ENCODE results near the gene SLC6A1. TPM values are rescaled to one million over a fixed set of nuclear protein-coding genes. Genes with fewer than 3 reads are reported as not detected.
"Not testable (repeated sequence)": the region's sequence is repeated elsewhere in the genome, so short reads cannot be mapped to it uniquely, and the experiment has no call there.

SLC6A1 gene
- total RNA-seq, 1 donor from 2014 or later, result not detected

DNA sequence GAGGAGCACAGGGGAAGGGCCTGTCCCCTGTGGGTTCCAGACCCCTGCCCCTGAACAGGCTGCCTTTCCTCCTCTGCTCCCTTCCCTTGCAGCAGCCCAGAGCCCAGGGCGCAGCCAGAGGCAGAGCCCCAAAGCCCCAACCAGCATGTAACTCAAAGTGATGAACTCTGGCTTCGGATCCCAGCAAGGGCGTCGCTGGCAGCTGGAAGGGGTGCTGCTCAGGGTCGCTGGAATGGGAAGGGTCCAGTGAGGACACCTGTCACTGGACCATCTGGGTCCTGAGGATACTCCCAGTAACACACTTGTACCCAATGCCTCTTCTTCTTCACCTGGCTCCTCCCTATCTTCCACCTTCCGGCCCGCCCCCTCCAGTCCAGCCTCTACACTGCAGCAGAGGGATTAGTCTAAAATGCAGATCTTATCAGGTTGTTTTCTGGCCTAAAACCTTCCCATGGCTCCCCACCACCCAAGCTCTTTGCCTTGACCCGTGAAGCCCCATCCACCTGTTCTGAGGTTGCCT lies 64.0 kb downstream of the SLC6A1 start:
- DNase-seq (ENCODE audit: extremely low read depth, low read depth, low spot score), result no peak

DNA sequence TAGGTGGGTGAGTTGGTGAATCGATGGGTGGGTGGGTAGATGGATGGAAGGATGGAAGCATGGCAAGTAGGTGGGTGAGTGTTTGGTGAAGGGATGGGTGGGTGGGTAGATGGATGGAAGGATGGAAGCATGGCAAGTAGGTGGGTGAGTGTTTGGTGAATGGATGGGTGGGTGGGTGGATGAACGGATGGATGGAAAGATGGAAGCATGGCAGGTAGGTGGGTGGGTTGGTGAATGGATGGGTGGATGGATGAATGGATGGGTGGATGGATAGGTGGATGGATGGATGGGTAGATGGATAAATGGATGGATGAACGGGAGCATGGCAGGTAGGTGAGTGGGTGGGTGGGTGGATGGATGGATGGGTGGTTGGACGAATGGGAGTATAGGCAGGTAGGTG lies 65.1 kb downstream of the SLC6A1 start:
- no peak for DNase-seq (ENCODE audit: extremely low read depth, low read depth, low spot score)

DNA sequence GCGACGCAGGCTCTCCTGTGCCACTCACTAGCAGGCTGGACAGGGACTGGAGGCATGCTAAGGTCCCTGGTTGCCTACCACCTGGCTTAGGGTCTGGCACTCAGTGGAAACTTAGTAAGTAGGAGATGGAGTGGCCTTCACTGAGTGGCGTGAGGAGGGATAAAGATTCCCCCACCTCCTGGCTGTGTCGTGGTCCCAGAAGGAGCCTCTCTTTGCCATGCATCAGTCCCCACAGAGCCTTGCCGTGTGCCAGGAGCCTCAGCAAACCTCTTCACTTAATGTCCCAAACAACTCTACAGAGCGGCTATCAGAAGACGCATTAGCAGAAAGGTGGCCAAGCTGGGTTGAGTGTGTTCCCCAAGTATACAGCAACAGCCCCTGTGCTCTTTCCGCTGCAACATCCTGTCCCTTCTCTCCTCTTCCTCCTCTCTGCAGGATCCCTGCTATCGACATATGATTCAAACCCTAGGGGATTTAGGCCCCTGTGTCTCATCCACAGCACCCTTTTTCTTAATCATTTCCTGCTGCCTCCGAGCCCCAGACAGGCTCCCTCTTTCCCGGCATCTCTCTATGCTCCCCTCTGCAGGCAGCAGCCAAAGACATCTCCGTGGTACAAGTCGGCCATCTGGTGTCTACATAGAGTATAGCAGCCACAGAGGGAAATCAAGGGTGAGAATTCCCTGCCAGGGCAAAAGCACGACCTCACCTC lies 66.7 kb downstream of the SLC6A1 start:
- DNase-seq (ENCODE audit: extremely low read depth, low read depth, low spot score), result peak; percentile 22

DNA sequence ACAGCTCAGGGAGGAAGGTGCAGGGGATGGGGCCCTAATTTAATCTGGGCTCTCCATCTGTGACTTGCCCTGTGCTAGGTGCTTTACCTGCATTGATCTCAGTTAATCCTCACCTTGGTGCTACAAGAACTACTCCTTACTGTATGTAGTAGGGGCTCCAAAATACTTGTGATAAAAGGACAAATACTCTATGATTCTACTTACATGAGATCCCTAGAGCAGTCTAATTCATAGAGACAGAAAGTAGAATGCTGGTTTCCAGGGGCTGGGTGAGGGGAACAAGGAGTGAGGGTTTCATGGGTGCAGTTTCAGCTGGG lies 67.2 kb downstream of the SLC6A1 start:
- DNase-seq (ENCODE audit: extremely low read depth, low read depth, low spot score), result no peak

DNA sequence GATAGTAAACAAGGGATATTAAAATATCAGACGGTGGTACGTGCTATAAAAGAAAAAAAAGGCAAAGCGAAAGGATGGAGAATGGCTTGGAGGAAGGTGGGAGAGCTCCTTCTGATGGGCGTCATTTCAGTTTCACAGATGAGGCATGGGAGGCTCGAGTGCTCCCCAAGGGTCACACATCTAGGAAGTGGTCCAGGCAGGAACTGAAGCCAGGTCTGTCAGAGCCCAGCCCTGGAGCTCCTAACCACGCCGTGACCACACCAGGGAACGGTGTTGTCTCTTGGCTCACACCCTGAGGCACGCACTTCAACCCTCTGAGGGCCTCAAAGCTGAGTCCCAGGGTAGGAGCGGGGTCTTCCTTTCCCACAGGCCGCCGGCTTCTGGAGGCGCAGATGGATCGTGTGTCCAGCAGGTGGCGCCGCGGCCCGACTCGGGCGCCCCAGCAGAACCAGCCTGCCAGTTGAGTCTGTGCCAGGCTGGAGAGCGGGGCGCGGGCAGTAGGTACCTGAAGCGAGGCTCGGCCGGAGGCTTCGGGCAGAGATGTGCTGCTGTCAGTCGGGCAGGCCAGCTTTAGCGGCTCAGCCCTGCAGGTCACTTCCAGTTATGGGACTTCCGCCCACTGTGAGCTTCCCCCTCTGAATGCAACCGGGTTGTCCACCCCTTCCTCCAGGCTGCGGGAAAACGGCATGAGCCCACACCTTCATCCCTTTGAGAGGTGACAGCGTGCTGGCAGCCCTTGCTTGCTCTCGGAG lies 68.1 kb downstream of the SLC6A1 start:
- DNase-seq (ENCODE audit: extremely low read depth, low read depth, low spot score), result no peak

DNA sequence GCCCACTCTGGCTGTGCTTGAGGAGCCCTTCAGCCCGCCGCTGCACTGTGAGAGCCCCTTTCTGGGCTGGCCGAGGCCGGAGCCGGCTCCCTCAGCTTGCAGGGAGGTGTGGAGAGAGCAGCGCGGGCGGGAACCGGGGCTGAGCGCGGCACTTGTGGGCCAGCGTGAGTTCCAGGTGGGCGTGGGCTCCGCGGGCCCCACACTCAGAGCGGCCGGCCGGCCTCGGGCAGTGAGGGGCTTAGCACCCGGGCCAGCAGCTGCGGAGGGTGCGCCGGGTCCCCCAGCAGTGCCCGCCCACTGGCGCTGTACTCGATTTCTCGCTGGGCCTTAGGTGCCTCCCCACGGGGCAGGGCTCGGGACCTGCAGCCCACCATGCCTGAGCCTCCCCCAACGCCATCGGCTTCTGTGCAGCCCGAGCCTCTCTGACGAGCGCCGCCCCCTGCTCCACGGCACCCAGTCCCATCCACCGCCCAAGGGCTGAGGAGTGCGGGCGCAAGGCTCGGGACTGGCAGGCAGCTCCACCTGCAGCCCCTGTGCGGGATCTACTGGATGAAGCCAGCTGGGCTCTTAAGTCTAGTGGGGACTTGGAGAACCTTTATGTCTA lies 68.8 kb downstream of the SLC6A1 start:
- DNase-seq (ENCODE audit: extremely low read depth, low read depth, low spot score), result not testable (repeated sequence)

DNA sequence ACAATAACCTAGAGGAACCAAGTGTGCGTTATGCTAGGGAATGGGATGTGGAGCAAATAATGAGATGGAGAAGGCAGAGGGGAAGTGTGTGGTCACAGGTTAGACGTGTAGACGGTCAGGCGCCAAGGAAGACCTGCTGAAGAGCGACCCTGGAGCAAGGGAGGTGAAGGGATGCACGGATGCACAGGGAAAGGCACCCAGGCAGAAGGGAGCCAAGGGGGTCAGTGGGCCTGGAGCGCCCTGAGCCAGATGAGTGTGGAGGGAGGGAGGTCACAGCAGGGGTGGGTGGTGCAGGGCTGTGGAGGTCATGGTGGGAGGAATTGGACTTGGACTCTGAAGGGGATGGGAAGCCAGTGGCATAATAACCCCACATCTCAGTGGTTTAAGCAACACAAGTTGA lies 70.2 kb downstream of the SLC6A1 start:
- no peak for DNase-seq (ENCODE audit: extremely low read depth, low read depth, low spot score)

DNA sequence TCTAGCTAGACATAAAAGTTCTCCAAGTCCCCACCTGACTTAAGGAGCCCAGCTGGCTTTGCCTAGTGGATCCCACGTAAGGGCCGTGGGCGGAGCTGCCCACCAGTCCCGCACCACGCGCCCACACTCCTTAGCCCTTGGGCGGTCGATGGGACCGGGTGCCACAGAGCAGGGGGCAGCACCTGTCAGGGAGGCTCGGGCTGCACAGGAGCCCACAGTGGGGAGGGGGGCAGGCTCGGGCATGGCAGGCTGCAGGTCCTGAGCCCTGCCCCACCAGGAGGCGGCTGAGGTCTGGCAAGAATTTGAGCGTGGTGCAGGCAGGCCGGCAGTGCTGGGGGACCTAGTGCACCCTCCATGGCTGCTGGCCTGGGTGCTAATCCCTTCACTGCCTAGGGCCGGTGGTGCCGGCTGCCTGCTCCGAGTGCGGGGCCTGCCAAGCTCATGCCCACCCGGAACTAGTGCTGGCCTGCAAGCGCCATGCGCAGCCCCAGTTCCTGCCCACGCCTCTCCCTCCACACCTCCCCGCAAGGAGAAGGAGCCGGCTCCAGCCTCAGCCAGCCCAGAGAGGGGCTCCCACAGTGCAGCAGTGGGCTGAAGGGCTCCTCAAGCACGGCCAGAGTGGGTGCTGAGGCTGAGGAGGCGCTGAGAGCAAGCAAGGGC lies 78.7 kb downstream of the SLC6A1 start:
- DNase-seq (ENCODE audit: extremely low read depth, low read depth, low spot score), result no peak

DNA sequence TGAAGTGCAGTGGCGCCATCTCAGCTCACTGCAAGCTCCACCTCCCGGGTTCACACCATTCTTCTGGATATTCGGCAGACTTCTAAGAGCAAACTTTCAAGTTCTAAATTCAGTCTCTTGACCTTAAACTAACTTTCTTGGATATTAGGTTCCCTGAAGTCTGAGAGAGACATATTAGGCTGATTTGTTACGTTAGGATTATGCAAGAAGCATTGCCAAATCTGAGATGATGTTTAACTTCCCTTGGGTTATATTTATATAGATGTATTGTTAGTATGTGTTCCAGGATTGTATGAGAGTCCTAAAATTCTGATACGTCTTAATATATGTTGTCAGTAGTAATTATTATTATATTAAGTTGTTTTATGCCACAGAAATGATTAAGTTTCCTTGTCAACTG lies 80.1 kb downstream of the SLC6A1 start:
- no peak for DNase-seq (ENCODE audit: extremely low read depth, low read depth, low spot score)

DNA sequence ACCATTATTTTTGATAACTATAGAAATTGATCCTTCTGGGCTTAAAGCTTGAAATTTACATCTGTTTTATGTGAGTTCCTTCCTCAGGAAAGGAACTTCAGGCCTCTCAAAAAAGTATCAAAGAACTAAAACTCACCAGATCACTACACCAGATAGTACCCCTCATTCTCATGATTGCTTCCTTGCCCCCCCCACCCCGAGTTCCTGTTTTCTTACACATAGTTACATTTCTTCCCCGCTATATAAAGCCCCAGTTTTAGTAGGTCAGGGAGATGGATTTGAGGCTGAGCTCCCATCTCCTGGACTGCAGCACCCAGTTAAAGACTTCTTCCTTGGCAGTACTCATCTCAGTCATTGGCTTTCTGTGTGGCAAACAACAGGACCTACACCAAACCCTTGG lies 81.5 kb downstream of the SLC6A1 start:
- no peak for DNase-seq (ENCODE audit: extremely low read depth, low read depth, low spot score)

DNA sequence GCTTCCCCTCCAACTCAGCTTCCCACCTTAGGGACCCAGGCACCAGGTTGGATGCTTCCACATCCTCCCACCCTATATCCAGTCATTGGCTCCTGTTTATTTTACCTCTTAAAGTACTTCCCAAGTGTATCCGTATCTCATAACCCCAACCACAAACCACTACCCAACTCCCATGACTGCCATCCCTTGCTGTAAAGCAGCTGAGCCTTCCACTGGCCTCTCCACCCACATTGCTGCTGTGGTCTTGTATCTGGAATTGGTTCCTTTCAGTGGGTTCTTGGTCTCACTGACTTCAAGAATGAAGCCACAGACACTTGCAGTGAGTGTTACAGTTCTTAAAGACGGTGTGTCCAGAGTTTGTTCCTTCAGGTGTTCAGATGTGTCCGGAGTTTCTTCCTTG lies 81.9 kb downstream of the SLC6A1 start:
- no peak for DNase-seq (ENCODE audit: extremely low read depth, low read depth, low spot score)

DNA sequence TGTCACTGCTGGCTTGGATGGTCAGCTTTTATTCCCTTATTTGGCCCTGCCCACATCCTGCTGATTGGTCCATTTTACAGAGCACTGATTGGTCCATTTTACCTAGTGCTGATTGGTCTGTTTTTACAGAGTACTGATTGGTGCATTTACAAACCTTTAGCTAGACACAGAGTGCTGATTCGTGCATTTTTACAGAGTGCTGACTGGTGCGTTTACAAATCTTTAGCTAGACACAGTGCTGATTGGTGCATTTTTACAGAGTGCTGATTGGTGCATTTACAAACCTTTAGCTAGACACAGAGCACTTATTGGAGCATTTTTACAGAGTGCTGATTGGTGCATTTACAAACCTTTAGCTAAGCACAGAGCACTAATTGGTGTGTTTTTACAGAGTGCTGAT lies 82.6 kb downstream of the SLC6A1 start:
- DNase-seq (ENCODE audit: extremely low read depth, low read depth, low spot score), result not testable (repeated sequence)

DNA sequence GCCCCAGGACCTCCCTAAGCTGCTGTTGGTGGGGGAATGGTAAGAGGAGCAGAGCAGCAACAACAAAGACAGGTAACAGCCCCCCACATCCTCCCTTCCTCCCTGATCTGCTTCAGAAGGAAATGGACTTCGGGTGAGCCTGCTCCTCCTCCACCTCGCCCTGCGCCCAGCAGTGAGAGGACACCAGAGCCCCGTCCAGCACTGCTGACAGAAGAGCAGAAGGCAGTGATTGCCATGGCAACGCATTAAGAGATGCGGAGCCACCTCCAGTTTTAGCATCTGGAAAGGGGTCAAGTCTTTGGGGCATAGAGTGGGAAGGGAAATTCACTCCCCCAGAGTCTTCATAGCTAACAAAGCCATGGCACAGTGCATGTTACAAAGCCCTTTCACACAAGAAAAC lies 84.2 kb downstream of the SLC6A1 start:
- DNase-seq (ENCODE audit: extremely low read depth, low read depth, low spot score), result no peak

DNA sequence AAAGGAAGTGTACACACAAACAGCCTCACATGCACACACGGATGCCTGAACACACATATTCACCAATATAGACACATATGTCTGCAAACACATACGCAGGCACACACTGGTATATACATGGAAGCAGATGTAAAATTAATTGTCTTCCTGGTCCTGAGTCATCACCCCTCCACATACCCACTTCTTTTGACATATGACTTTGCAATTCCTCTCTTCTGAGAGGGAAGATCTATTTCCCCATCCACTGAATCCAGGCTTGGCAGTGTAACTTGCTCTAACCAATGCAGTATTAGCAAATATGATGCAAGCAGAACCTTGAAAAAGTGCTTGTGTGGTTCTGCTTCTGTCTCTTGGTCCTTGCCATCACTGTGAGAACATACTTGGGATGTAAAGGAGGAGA lies 84.9 kb downstream of the SLC6A1 start:
- DNase-seq (ENCODE audit: extremely low read depth, low read depth, low spot score), result no peak

DNA sequence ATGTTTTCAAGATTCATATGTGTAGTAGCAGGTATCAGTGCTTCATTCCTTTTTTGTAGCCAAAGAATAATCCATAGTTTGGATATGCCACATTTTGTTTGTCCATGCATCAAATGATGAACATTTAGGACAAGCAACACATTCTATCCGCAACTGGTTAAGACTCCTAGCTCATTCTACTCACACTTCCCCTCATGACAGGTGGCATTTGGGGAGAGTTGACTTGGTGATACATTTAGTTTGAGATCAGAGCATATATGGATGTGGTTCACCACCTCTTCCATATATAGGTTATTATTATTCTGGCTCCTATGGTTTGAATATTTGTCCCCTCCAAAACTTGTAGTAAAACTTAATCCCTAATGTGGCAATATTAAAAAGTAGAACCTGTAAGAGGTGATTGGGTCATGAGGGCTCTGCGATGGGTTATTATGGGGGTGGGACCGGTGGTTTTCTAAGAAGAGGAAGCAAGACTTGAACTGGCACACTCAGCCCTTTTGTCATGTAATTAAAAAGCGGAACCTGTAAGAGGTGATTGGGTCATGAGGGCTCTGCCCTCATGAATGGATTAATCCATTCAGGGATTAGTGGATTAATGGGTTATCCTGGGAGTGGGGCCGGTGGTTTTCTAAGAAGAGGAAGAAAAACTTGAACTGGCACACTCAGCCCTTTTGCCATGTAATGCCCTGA lies 86.4 kb downstream of the SLC6A1 start:
- DNase-seq (ENCODE audit: extremely low read depth, low read depth, low spot score), result no peak

DNA sequence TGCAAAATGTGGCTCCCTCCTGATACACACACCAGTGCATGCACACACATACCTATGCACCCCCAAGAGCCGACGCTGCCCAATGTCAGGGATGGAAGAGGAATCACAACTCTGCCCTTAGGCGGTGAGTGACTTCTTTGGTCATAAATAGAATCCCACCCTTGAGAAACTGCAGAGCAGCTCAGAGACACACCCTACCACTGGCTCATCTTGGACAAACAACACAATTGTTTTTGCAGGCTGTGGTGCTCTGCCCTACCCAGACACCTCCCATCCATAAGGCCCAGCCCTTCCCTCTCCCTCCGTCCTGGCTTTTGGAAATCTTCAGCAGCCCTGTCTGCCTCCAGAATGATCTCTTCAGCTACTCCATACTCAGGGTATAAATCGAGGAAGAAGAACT lies 87.9 kb downstream of the SLC6A1 start:
- no peak for DNase-seq (ENCODE audit: extremely low read depth, low read depth, low spot score)

DNA sequence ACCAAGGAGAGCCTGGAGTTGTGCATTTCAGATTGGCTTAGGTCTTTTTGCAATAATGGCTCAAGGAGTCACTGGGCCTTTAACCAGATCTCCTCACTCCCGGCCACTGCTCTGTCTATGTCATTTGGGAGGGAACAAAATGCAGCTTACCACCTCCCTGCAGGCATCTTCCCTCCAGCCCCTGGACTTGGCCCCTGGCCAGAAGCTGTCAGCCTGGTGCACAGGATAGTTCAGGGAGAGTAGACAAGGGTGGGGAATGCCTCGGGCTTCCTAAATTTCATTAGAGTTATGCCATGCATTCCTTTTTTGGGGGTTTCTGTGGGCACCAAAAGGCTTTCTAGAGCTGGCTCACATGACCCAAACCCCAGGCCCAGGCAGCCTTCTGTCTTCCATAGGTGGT lies 91.5 kb downstream of the SLC6A1 start:
- no peak for DNase-seq (ENCODE audit: extremely low read depth, low read depth, low spot score)

DNA sequence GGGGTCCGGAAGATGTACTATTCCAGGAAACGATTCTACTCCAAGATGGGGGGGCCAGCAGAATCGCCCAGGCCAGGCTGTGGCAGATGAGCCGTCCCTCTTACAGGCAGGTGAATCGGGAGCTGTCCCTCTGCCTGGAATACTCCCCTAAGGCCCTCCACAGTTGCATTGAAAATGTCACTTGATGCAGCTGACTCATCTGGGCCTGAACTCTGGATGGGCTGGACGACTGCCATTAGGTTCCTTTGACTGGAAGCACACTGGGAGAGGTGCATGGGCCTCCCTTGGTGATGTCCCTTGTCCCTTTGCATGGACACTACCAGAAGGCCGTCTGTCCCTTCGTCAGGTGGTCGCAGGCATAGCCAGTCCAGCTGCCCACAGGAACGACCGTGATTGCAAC lies 92.1 kb downstream of the SLC6A1 start:
- no peak for DNase-seq (ENCODE audit: extremely low read depth, low read depth, low spot score)

DNA sequence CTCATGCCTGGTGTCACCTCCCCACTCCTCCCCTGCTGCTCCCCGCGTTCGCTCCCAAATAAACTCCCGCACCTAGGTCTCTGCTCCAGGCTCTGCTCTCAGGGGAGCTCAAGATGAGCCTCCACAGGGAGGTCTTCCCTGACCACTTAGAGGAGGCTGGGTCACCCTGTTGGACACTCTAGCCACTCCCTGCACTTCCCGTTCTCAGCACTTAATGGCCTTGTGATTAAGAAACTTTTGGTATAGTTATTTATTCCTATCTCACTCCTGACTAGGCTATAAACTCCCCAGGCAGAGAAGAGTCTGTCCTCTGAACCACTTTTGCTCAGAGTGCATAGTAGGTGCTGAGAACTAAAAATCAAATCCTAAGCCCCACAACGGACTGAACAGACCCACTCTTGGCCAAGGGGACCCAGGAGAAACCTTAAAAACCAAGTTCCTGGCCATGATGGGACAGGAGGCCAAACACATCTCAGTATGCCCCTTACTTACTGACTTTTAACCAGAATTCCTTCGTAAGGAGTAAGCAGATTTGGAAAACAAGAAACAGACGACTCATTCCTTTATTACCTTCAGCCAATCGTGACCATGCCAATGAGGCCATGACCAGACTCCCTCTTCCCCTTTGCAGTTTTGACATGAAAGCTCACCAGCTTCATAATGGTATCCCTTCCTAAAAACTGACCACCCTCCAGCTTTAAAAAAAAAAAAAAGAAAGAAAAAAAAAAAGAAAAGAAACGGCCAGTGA lies 92.7 kb downstream of the SLC6A1 start:
- DNase-seq (ENCODE audit: extremely low read depth, low read depth, low spot score), result no peak

DNA sequence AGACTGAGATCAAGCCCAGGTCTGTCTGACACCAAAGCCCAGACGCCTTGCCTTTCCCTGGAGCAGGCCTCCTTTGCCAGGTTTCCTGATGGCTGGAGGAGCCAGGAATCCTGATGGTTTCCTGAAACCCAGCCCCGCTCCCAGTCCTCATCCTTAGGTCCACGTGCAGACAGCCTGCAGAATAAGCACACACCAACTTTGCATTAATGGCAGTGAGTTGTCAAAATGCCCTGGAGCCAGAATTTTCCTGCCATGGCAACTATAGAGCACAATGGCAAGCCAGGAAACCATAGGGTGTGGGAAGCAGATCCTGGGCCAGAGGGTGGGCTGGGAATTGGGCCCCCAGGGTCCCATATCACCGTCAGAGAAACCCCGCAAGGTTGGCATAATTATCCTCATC lies 94.3 kb downstream of the SLC6A1 start:
- no peak for DNase-seq (ENCODE audit: extremely low read depth, low read depth, low spot score)

All from glomerular endothelial cell (primary cell).